ACHN (cell line): ENCODE measurements around the gene WDR91.

Experiments
- DNase-seq: peaks from one replicate; pipeline ENCODE4 v3.0.0-alpha.2; 2015
- in situ Hi-C: cut with HindIII; loops from 2 replicates; pipeline ENCODE4 v1.10.0; 2017; ENCODE audit warnings: low sequenced_read_pairs, low pct_ligation_motif_present, low pct_unique_long_range_greater_than_20kb

The WDR91 gene

DNA sequence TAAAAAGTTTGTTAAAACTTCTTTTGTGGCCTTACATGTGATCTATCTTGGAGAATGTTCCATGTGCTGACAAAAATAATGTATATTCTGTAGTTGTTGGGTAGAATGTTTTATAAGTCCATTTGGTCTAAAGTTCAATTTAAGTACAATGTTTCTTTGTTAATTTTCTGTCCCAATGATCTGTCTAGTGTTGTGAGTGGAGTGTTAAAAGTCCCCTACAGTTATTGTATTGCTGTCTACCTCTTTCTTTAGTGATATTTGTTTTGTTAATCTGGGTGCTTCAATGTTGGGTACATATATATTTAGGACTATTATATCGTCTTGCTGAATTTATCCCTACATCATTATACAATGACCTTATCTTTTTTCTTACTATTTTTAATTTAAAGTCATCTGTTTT, 56.6 kb downstream of the WDR91 start:
- in situ Hi-C loops: loop anchor here (25.0 kb wide), 1 partner anchor 167 kb away; the partner anchor contains the start of gene AGBL3

GRCh38 chr7:135152442-135152841, 58.9 kb downstream of the WDR91 start:
- in situ Hi-C loops: loop anchor here (25.0 kb wide), 1 partner anchor 165 kb away; the partner anchor contains the start of gene AGBL3
- no peak for DNase-seq

More for the DNA sequence above, 56.6 kb downstream of the WDR91 start:
- DNase-seq: no peak

GRCh38 chr7:135151533-135151932, 59.8 kb downstream of the WDR91 start:
- no peak for DNase-seq
- in situ Hi-C loops: loop anchor here (25.0 kb wide), 1 partner anchor 164 kb away; the partner anchor contains the start of gene AGBL3

GRCh38 chr7:135151132-135151531, 60.2 kb downstream of the WDR91 start:
- in situ Hi-C loops: loop anchor here (25.0 kb wide), 1 partner anchor 164 kb away; the partner anchor contains the start of gene AGBL3
- no peak for DNase-seq

GRCh38 chr7:135150072-135150782, 61.1 kb downstream of the WDR91 start:
- no peak for DNase-seq

GRCh38 chr7:135147899-135148721, 63.2 kb downstream of the WDR91 start, which contains the start of gene TMEM140:
TMEM140 (plus strand) TSS chr7:135148072; CDS start chr7:135164442, 16,370 bp downstream.
- in situ Hi-C loops: no loop called here
- DNase-seq: peak; percentile 85

More at GRCh38 chr7:135150072-135150782, 61.1 kb downstream of the WDR91 start:
- in situ Hi-C loops: loop anchor here (25.0 kb wide), 1 partner anchor 163 kb away; the partner anchor contains the start of gene AGBL3

DNA sequence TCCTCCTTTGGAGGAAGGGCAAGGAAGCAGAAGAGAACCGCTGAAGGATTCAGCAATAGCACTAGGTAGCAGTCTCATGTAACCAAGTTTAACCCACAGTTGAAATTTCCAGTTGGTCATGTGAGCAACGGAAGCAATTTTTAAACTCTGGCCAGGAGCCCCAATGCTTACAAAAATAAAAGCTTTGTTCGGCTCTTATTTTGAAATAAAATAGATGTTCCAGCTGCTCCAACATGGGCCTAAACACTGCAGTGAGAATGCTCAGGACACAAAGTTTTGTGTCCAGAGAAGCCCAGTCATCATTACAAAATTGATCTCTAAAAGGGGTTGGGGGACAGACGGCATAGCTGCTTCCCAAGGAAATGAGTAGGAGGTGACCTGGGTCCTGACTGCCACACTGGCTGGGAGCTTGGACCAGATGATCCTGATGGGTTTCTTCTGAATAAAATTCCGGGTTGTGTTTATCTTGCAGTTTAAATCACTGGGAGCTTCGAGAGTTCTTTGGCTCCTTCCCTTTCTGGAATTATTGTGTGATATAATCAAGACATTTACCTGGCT, 63.9 kb downstream of the WDR91 start:
- peak; percentile 57 for DNase-seq
- in situ Hi-C loops: no loop called here

- DNase-seq: no peak
- in situ Hi-C loops: no loop called here
Observed at GRCh38 chr7:135143885-135144668, 67.2 kb downstream of the WDR91 start.
